Prostate gland (tissue), 2 donors: ENCODE data around the gene FBXO10. TPM values are rescaled to one million over a fixed set of nuclear protein-coding genes. Genes with fewer than 3 reads are reported as not detected.

Source experiments
- DNase-seq: peaks from one replicate; pipeline ENCODE4 v3.0.0-alpha.2; 2019; ENCODE audit warnings: low spot score
- H3K27ac ChIP-seq, 2 donors: fragments of 200-600 bp; sonication (generic); 2 replicates each; pipeline ENCODE4 v1.5.1; 2017 to 2019
- H3K27me3 ChIP-seq: fragments of 200-600 bp; sonication (generic); replicated peaks from 2 replicates; pipeline ENCODE4 v1.5.1; 2019; ENCODE audit not compliant: insufficient read depth
- H3K36me3 ChIP-seq, 2 donors: fragments of 200-600 bp; sonication (generic); 1 replicate in 1 of 2; 2 replicates in 1 of 2; pipeline versions ENCODE4 v1.5.1 to v1.8.1; 2017 to 2019
- H3K4me1 ChIP-seq: fragments of 200-600 bp; sonication (generic); replicated peaks from 2 replicates; pipeline ENCODE4 v1.5.1; 2019
- H3K4me3 ChIP-seq, 2 donors: fragments of 200-600 bp; sonication (generic); 2 replicates each; pipeline ENCODE4 v1.5.1; 2017 to 2019
- H3K9me3 ChIP-seq: fragments of 200-600 bp; sonication (generic); 2 replicates; pipeline ENCODE4 v1.5.1; 2017
- POLR2A ChIP-seq: fragments of 450-650 bp; IDR thresholded peaks from one replicate; pipeline ENCODE4 v1.6.1; 2016; ENCODE audit warnings: antibody characterized with exemption, mild to moderate bottlenecking
- POLR2AphosphoS5 ChIP-seq: sonication (generic); formaldehyde crosslinking; IDR thresholded peaks from one replicate; pipeline ENCODE4 v1.6.1; 2017; ENCODE audit warnings: antibody characterized with exemption
- WGBS: methylation state at CpG from one replicate; pipeline ENCODE4 v1.1.5; 2018; 5-methylcytosine and 5-hydroxymethylcytosine counted together
- intact Hi-C: fragments of 100-400 bp; cut with DNase I; formaldehyde crosslinking; loops from one replicate; pipeline ENCODE4 v1.14.2; 2022
- total RNA-seq, 2 donors: library from RNA; depleted of rRNA; stranded (reverse); fragments of >200 nt; gene quantifications; one replicate each; pipeline ENCODE4 v1.1.0, GENCODE V29; 2016
- TF ChIP-seq, protein P1 (sequence below), 4 experiments: fragments of 200-600 bp in 2 of 4; fragments of 450-650 bp in 2 of 4; sonication (generic) in 2 of 4; IDR thresholded peaks; 1 replicate in 3 of 4; 2 replicates in 1 of 4; pipeline ENCODE4 v1.5.1; 2016 to 2019; ENCODE audit warnings: antibody characterized with exemption in 4 of 4, mild to moderate bottlenecking in 2 of 4, moderate library complexity in 2 of 4

Gene FBXO10
- total RNA-seq, 2 donors from 2014 or later: 8.5 to 17.6 TPM

DNA sequence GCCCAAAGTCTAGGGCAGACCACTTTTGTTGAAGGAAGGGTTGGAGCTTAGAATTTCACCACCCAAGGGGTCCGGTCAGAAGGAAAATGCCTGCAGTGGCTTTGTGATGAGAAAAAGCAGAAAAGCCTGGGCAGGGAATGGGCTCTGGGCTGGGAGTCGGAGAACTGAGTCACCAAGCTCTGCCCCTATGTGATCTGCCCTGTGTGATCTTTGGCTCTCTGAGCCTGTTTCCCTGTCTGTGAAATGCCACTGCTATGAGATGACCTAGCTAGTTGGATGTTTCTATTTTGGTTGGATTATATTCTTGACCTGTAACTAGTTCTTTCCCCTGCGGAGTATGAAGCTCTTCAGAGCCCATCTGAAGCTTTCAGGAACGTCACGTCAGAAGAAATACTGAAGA, 80.6 kb downstream of the FBXO10 start:
- intact Hi-C loops: no loop called here
- no peak overlapping the region for H3K4me3 ChIP-seq

DNA sequence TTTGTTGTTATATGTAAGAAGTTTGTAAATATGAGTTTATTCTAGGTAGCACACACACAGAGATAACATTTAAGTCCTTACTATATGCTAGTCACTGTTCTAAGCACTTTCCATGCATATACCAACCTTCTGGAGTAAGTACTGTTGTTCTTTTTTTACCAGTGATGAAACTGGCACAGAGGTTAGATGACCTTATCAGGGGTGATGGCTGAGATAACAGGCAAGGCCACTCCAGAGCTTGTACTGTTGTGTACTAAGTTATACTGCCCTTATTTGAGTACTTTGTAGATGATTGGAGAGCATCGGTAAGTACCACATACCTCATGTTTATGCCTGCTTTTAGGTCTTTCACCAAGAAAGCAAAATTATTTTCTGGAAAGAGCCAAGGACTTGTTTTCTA, 84.2 kb downstream of the FBXO10 start:
- H3K36me3 ChIP-seq: peaks cover 0 to 3% of the 10 kb centered on the region in 2 donors
- TF ChIP-seq POLR2AphosphoS5 (no peak), POLR2A (no peak)
- TF ChIP-seq, protein P1, sequence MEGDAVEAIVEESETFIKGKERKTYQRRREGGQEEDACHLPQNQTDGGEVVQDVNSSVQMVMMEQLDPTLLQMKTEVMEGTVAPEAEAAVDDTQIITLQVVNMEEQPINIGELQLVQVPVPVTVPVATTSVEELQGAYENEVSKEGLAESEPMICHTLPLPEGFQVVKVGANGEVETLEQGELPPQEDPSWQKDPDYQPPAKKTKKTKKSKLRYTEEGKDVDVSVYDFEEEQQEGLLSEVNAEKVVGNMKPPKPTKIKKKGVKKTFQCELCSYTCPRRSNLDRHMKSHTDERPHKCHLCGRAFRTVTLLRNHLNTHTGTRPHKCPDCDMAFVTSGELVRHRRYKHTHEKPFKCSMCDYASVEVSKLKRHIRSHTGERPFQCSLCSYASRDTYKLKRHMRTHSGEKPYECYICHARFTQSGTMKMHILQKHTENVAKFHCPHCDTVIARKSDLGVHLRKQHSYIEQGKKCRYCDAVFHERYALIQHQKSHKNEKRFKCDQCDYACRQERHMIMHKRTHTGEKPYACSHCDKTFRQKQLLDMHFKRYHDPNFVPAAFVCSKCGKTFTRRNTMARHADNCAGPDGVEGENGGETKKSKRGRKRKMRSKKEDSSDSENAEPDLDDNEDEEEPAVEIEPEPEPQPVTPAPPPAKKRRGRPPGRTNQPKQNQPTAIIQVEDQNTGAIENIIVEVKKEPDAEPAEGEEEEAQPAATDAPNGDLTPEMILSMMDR (IDR thresholded peaks at IDR 0.05): no peak

More for the DNA sequence above, 80.6 kb downstream of the FBXO10 start:
- WGBS: 98% methylated on average over 5 of the region's 5 CpGs
- no peak overlapping the region for H3K27ac ChIP-seq
- H3K36me3 ChIP-seq: peaks cover 0 to 3% of the 10 kb centered on the region in 2 donors
- TF ChIP-seq, protein P1 (IDR thresholded peaks at IDR 0.05): no peak
- no peak for TF ChIP-seq POLR2A
- TF ChIP-seq POLR2AphosphoS5: no peak
- H3K9me3 ChIP-seq: no peaks in the 10 kb centered on the region
- H3K27me3 ChIP-seq: no peaks in the 10 kb centered on the region
- H3K4me1 ChIP-seq: no peaks in the 10 kb centered on the region
- no peak for DNase-seq

GRCh38 chr9:37486616-37487548, 89.3 kb downstream of the FBXO10 start:
- intact Hi-C loops: loop anchor here (5.0 to 10.0 kb wide), 5 partner anchors 90 to 908 kb away; partner anchors contain the start of genes ALDH1B1, EXOSC3, FBXO10 and SLC25A51
- no peaks in the 10 kb centered on the region for H3K27me3 ChIP-seq
- TF ChIP-seq POLR2AphosphoS5: peak; percentile 28
- no peak for TF ChIP-seq POLR2A
- DNase-seq: no peak
- peak overlapping the region; percentile 63 for H3K4me3 ChIP-seq
- WGBS: 12% methylated on average over 7 of the region's 7 CpGs
- H3K9me3 ChIP-seq: no peaks in the 10 kb centered on the region
- no peaks in the 10 kb centered on the region for H3K4me1 ChIP-seq
- no peaks in the 10 kb centered on the region for H3K36me3 ChIP-seq
- H3K27ac ChIP-seq: peak overlapping the region; percentile 53 to 65

More for the DNA sequence above, 84.2 kb downstream of the FBXO10 start:
- intact Hi-C loops: no loop called here
- no peaks in the 10 kb centered on the region for H3K9me3 ChIP-seq
- H3K4me3 ChIP-seq: no peak overlapping the region
- DNase-seq: no peak
- 88% methylated on average over 1 of the region's 1 CpG for WGBS
- H3K27ac ChIP-seq: no peak overlapping the region
- no peaks in the 10 kb centered on the region for H3K27me3 ChIP-seq
- H3K4me1 ChIP-seq: no peaks in the 10 kb centered on the region

DNA sequence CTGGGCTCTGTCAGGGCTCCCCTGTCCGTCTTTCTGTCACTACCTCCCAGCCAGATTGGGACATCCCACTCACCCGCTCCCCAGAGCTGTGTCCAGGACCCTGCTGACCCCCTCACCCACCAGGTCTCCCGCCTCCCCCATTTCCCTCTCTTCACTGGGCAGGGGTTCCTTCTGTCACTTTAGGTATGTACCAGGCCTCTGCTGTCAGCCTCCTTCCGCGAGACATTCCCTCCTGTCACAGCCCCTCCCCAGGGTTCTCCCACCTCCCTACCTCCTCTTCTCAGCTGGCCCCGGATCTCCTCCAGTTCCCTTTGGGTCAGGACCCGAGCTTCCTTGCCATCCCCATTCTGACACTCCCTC, 89.9 kb downstream of the FBXO10 start:
- Histone ChIP-seq H3K27ac (peak overlapping the region; percentile 53 to 65), H3K9me3 (no peaks in the 10 kb centered on the region), H3K4me3 (peak overlapping the region; percentile 63), H3K27me3 (no peaks in the 10 kb centered on the region), H3K4me1 (no peaks in the 10 kb centered on the region), H3K36me3 (no peaks in the 10 kb centered on the region)
- intact Hi-C loops: loop anchor here (5.0 to 10.0 kb wide), 5 partner anchors 91 to 909 kb away; partner anchors contain the start of genes ALDH1B1, EXOSC3, FBXO10 and SLC25A51
- 1% methylated on average over 7 of the region's 7 CpGs for WGBS
- TF ChIP-seq, protein P1 (IDR thresholded peaks at IDR 0.05): no peak
- TF ChIP-seq POLR2A (no peak), POLR2AphosphoS5 (no peak)
- no peak for DNase-seq

DNA sequence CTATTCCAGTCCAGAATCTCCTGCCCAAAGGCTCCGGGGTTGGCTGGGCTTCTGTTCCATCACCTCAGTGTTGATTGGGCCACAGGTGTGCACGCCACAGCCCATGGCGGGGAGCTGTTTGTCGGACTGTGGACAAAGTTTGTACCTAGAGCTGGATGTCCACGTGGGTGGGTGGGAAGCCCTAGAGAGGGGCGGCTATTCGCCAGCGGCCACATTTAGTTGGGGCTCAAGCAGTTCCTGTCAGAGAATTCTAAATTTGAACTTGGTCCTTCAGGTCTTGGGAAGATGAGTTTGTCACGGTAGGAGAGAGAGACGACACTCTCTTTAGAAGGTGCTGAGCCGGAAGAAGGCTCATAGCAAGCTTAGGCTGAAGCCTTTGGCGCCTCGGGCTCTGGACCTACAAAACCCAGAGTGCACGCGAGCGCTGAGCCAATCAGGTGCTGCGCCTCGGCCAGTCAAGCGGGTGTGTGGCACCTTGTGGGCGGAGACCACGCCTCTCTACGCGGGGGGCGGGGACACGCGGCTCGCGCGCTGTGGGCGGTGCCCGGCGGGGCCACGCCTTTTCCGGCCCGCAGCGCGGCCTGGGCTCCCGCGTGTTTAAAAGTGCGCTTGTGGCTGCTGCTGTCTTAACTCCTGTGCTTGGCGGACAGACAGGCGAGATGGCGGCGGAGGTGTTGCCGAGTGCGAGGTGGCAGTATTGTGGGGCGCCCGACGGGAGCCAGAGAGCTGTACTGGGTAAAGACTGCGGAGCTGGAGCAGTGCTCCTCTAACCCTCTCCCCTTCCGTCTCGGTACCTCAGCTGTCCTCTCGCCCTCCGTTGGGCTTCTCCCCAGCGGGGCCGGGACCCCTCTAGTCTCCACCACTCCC, 90.6 kb downstream of the FBXO10 start, which contains the start of gene POLR1E:
Gene POLR1E, plus strand, starts transcription at position 560 of the 867 bp plus-strand sequence. Its CDS starts 100 bp downstream, at position 660.
- peak within 1 kb of the TSS; percentile 63 for H3K4me3 ChIP-seq
- peak; percentile 67 for TF ChIP-seq POLR2A
- peak; percentile 87 for TF ChIP-seq POLR2AphosphoS5
- TF ChIP-seq, protein P1 (IDR thresholded peaks at IDR 0.05): no peak
- H3K27me3 ChIP-seq: no peaks in the 10 kb centered on the region
- no peaks in the 10 kb centered on the region for H3K36me3 ChIP-seq
- intact Hi-C loops: loop anchor here (5.0 to 10.0 kb wide), 5 partner anchors 92 to 909 kb away; partner anchors contain the start of genes ALDH1B1, EXOSC3, FBXO10 and SLC25A51
- WGBS: 2% methylated on average over 50 of the region's 56 CpGs
- DNase-seq: peak; percentile 96
- peak within 1 kb of the TSS; percentile 53 to 65 for H3K27ac ChIP-seq
- H3K4me1 ChIP-seq: no peaks in the 10 kb centered on the region
- no peaks in the 10 kb centered on the region for H3K9me3 ChIP-seq
